Breast epithelium (tissue), 4 donors: ENCODE measurements around the gene SEMA4C. TPM values are rescaled to one million over a fixed set of nuclear protein-coding genes. Genes with fewer than 3 reads are reported as not detected.

Source experiments
- DNase-seq, 2 donors: peaks; one replicate each; pipeline ENCODE4 v3.0.0-alpha.2; 2019; ENCODE audit warnings: low spot score in 2 of 2
- H3K27ac ChIP-seq, 2 donors: fragments of 200-600 bp; sonication (generic) in 1 of 2; one replicate each; pipeline ENCODE4 v1.5.1; 2016 to 2019; ENCODE audit warnings: mild to moderate bottlenecking in 1 of 2
- H3K27me3 ChIP-seq, 2 donors: fragments of 200-600 bp; sonication (generic) in 1 of 2; one replicate each; pipeline versions ENCODE4 v1.5.1 to v1.6.0; 2017 to 2019; ENCODE audit warnings: control low read depth in 1 of 2, mild to moderate bottlenecking in 1 of 2
- H3K36me3 ChIP-seq: fragments of 200-600 bp; one replicate; pipeline ENCODE4 v1.5.1; 2019
- H3K4me1 ChIP-seq, 2 donors: fragments of 200-600 bp; sonication (generic); one replicate each; pipeline ENCODE4 v1.5.1; 2016 to 2019; ENCODE audit warnings: control low read depth in 1 of 2
- H3K4me3 ChIP-seq, 3 donors: fragments of 200-600 bp; sonication (generic); 1 replicate in 2 of 3; 2 replicates in 1 of 3; pipeline ENCODE4 v1.5.1; 2016 to 2019; ENCODE audit warnings: mild to moderate bottlenecking in 3 of 3, moderate library complexity in 2 of 3
- H3K9me3 ChIP-seq, 2 donors: fragments of 200-600 bp; sonication (generic) in 1 of 2; one replicate each; pipeline ENCODE4 v1.5.1; 2016 to 2019; ENCODE audit warnings: control low read depth in 1 of 2
- POLR2A ChIP-seq: fragments of 450-650 bp; IDR thresholded peaks from one replicate; pipeline ENCODE4 v1.6.1; 2016; ENCODE audit warnings: antibody characterized with exemption, mild to moderate bottlenecking, moderate library complexity
- POLR2AphosphoS5 ChIP-seq, 3 donors: sonication (generic); formaldehyde crosslinking; IDR thresholded peaks; one replicate each; pipeline ENCODE4 v1.6.1; 2017; ENCODE audit warnings: antibody characterized with exemption in 3 of 3
- intact Hi-C: fragments of 100-400 bp; cut with DNase I; formaldehyde crosslinking; loops from one replicate; pipeline ENCODE4 v1.15.1; 2023; ENCODE audit warnings: low total_unique reads
- total RNA-seq, 3 donors: library from RNA; depleted of rRNA; stranded (reverse); fragments of >200 nt; gene quantifications; one replicate each; pipeline ENCODE4 v1.1.0, GENCODE V29; 2016
- TF ChIP-seq, protein P1 (sequence below), 3 donors: fragments of 450-650 bp; IDR thresholded peaks; one replicate each; pipeline ENCODE4 v1.5.1; 2016 to 2017; ENCODE audit warnings: antibody characterized with exemption in 3 of 3, mild to moderate bottlenecking in 3 of 3, moderate library complexity in 3 of 3

The SEMA4C gene
- total RNA-seq, 3 donors from 2014 or later, result 17.9 to 37.3 (median 31.5) TPM

DNA sequence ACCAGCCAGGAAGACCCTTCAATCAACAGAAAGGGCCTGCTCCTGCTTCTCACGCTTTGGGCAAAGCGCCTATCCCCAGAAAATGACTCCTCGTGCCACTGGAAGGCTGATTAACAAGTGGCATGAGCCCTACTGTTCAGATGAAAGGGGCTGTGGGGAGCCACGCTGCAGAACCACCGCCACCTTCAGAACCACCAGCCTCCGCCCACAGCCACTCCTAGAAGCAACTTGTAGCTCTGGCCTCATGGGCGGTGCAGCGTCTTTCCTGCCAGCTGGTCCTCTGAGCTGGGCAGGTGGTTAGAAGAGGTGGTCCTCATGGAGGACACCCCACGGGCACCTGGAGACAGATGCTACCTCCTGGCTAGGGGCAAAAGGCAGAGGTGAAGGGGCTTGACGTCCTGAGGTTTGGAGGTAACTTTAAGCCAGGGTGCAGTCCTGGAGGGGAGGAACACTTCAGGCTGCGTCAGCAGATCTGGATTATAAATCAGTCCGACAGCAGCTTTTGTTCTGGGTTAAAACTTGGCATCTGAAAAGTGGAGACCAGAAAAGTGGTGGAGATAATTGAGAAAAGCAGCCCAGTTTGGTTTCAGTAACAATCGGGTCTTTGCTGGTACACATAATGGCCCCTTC lies 861 bp upstream of the SEMA4C start:
- H3K4me1 ChIP-seq, result peaks cover 10 to 21% of the 10 kb centered on the region in 2 donors

GRCh38 chr2:96869281-96869821 lies 529 bp downstream of the SEMA4C start:
- H3K27me3 ChIP-seq, result no peaks in the 10 kb centered on the region
- H3K4me3 ChIP-seq, result peak overlapping the region; percentile 78 to 99 (median 92)
- no peak for TF ChIP-seq POLR2A
- TF ChIP-seq, protein P1, sequence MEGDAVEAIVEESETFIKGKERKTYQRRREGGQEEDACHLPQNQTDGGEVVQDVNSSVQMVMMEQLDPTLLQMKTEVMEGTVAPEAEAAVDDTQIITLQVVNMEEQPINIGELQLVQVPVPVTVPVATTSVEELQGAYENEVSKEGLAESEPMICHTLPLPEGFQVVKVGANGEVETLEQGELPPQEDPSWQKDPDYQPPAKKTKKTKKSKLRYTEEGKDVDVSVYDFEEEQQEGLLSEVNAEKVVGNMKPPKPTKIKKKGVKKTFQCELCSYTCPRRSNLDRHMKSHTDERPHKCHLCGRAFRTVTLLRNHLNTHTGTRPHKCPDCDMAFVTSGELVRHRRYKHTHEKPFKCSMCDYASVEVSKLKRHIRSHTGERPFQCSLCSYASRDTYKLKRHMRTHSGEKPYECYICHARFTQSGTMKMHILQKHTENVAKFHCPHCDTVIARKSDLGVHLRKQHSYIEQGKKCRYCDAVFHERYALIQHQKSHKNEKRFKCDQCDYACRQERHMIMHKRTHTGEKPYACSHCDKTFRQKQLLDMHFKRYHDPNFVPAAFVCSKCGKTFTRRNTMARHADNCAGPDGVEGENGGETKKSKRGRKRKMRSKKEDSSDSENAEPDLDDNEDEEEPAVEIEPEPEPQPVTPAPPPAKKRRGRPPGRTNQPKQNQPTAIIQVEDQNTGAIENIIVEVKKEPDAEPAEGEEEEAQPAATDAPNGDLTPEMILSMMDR (IDR thresholded peaks at IDR 0.05), result no peak
- TF ChIP-seq POLR2AphosphoS5 (IDR thresholded peaks at IDR 0.05), result no peak
- H3K4me1 ChIP-seq, result peaks cover 4 to 21% of the 10 kb centered on the region in 2 donors
- peak overlapping the region; percentile 94 to 96 for H3K27ac ChIP-seq
- peak; percentile 75 to 89 for DNase-seq
- no peaks in the 10 kb centered on the region for H3K9me3 ChIP-seq
- no peaks in the 10 kb centered on the region for H3K36me3 ChIP-seq
- intact Hi-C loops, result loop anchor here (5.0 kb wide), 1 partner anchor 83 kb away; no protein-coding TSS in a partner anchor

More for the DNA sequence above, 861 bp upstream of the SEMA4C start:
- H3K4me3 ChIP-seq, result peak overlapping the region; percentile 78 to 99 (median 92)
- H3K36me3 ChIP-seq, result no peaks in the 10 kb centered on the region
- TF ChIP-seq POLR2A (no peak), POLR2AphosphoS5 (IDR thresholded peaks at IDR 0.05) (peak in 1 of 3 donors; percentile 17)
- TF ChIP-seq, protein P1 (IDR thresholded peaks at IDR 0.05), result no peak
- intact Hi-C loops, result no loop called here
- no peaks in the 10 kb centered on the region for H3K27me3 ChIP-seq
- peak overlapping the region; percentile 94 to 96 for H3K27ac ChIP-seq
- no peaks in the 10 kb centered on the region for H3K9me3 ChIP-seq
- peak in 1 of 2 donors; percentile 59 for DNase-seq

DNA sequence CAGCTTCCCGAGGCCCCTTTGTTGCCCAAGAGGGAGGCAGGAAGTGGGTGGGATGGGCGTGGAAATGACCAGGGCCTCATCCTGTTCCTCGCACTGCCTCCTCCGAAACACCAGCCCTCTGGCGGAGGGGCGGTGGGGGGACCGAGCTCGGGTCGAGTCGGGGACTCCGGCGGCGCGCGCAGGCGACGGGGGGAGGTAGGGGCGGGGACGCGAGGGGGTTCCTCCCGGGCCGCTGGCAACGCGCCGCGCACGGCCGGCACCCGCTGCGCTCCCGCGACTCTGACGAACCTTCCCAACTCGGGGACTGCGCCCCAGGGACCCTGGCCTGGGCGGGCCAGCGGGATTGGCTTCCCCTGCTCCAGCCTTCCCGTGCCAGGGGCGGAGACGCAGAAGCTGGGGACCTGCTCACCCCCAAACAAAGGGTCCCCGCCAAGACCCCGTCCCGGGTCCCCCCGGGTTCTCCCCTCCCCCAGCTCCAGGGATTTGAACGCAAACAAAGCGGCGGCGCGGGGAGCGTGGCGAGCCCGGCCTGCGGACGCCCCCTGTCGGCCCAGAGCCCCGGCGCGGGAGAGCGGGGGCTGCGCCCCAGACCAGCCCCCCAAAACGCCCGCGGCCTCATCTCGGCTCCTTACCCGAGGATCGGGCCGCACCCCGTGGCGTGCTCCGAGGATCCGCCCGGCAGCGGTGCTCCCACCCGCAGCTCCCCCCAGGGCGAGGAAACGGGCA lies 1.2 kb downstream of the SEMA4C start:
- Histone ChIP-seq H3K4me3 (peak overlapping the region; percentile 78 to 99 (median 92)), H3K9me3 (no peaks in the 10 kb centered on the region), H3K4me1 (peaks cover 0 to 16% of the 10 kb centered on the region in 2 donors), H3K36me3 (no peaks in the 10 kb centered on the region), H3K27ac (peak overlapping the region; percentile 94 to 96), H3K27me3 (no peaks in the 10 kb centered on the region)
- intact Hi-C loops, result loop anchor here (5.0 kb wide), 1 partner anchor 84 kb away; no protein-coding TSS in a partner anchor
- peak; percentile 80 to 84 for DNase-seq
- TF ChIP-seq POLR2A (no peak), POLR2AphosphoS5 (IDR thresholded peaks at IDR 0.05) (peak; percentile 41 to 69 (median 45))
- TF ChIP-seq, protein P1 (IDR thresholded peaks at IDR 0.05), result peak; percentile 27 to 62 (median 51)

- Histone ChIP-seq H3K27ac (peak overlapping the region; percentile 94 to 96), H3K36me3 (no peaks in the 10 kb centered on the region), H3K9me3 (no peaks in the 10 kb centered on the region), H3K4me1 (peaks cover 0 to 16% of the 10 kb centered on the region in 2 donors), H3K4me3 (peak overlapping the region; percentile 78 to 99 (median 92)), H3K27me3 (no peaks in the 10 kb centered on the region)
- no peak for DNase-seq
- intact Hi-C loops, result loop anchor here (5.0 kb wide), 1 partner anchor 84 kb away; no protein-coding TSS in a partner anchor
- TF ChIP-seq POLR2AphosphoS5 (IDR thresholded peaks at IDR 0.05), result no peak
- TF ChIP-seq, protein P1 (IDR thresholded peaks at IDR 0.05), result no peak
- TF ChIP-seq POLR2A, result no peak
Measured at GRCh38 chr2:96867756-96868554, 1.9 kb downstream of the SEMA4C start.
